DMS153 treated with DMSO at 0.1 percent for 48 hours (cell line): ENCODE results near the gene CRYBG2.
A peak's percentile ranks its signal among the peaks of the same experiment; 100 is the strongest.

Experiments
- DNase-seq: peaks from one replicate; lab custom pipeline; 2025; ENCODE audit not compliant: unreplicated experiment; lab: John Stamatoyannopoulos, UW

CRYBG2 gene

GRCh38 chr1:26370591-26371382 lies 16.9 kb upstream of the CRYBG2 start:
- DNase-seq = no peak

GRCh38 chr1:26368486-26368885 lies 14.6 kb upstream of the CRYBG2 start:
- no peak for DNase-seq

GRCh38 chr1:26368006-26368405 lies 14.1 kb upstream of the CRYBG2 start:
- DNase-seq = no peak

- no peak for DNase-seq
Measured at GRCh38 chr1:26367441-26367840, 13.5 kb upstream of the CRYBG2 start.

- DNase-seq = no peak
Measured at GRCh38 chr1:26364956-26365355, 11.0 kb upstream of the CRYBG2 start.

- DNase-seq = peak; percentile 79
Measured at GRCh38 chr1:26363549-26364448, 9.9 kb upstream of the CRYBG2 start.

- DNase-seq = no peak
Measured at GRCh38 chr1:26362331-26362730, 8.4 kb upstream of the CRYBG2 start.

GRCh38 chr1:26361605-26362122 lies 7.7 kb upstream of the CRYBG2 start:
- no peak for DNase-seq

GRCh38 chr1:26360807-26361604 lies 7.1 kb upstream of the CRYBG2 start:
- DNase-seq = no peak

- no peak for DNase-seq
Measured at GRCh38 chr1:26359981-26360806, 6.3 kb upstream of the CRYBG2 start.

- no peak for DNase-seq
Measured at GRCh38 chr1:26358411-26359384, 4.8 kb upstream of the CRYBG2 start.

GRCh38 chr1:26357121-26357602 lies 3.2 kb upstream of the CRYBG2 start:
- DNase-seq = no peak

GRCh38 chr1:26356106-26356505 lies 2.2 kb upstream of the CRYBG2 start:
- no peak for DNase-seq

GRCh38 chr1:26354972-26355371 lies 1.0 kb upstream of the CRYBG2 start:
- DNase-seq = no peak

- DNase-seq = no peak
Measured at GRCh38 chr1:26353210-26353859, 595 bp downstream of the CRYBG2 start.

- no peak for DNase-seq
Measured at GRCh38 chr1:26352338-26352679, 1.6 kb downstream of the CRYBG2 start.

- DNase-seq = no peak
Measured at GRCh38 chr1:26351590-26352337, 2.2 kb downstream of the CRYBG2 start.
